KOPT-K1 (cell line): ENCODE results near the gene WWOX.

Experiments used
- H3K27ac ChIP-seq: fragments of 200-600 bp; sonication (generic); 2 replicates; pipeline ENCODE4 v1.5.1; 2016; ENCODE audit warnings: antibody characterized with exemption, mild to moderate bottlenecking, low read depth, low read length; ENCODE audit not compliant: poor library complexity, severe bottlenecking
- H3K36me3 ChIP-seq: fragments of 200-600 bp; sonication (generic); 2 replicates; pipeline ENCODE4 v1.5.1; 2017; ENCODE audit warnings: antibody characterized with exemption, mild to moderate bottlenecking, low read length, moderate library complexity; ENCODE audit not compliant: insufficient read depth
- H3K9me3 ChIP-seq: fragments of 200-600 bp; sonication (generic); 2 replicates; pipeline ENCODE4 v1.5.1; 2017; ENCODE audit warnings: antibody characterized with exemption, low read length, mild to moderate bottlenecking; ENCODE audit not compliant: insufficient read depth, poor library complexity, severe bottlenecking

Gene WWOX

DNA sequence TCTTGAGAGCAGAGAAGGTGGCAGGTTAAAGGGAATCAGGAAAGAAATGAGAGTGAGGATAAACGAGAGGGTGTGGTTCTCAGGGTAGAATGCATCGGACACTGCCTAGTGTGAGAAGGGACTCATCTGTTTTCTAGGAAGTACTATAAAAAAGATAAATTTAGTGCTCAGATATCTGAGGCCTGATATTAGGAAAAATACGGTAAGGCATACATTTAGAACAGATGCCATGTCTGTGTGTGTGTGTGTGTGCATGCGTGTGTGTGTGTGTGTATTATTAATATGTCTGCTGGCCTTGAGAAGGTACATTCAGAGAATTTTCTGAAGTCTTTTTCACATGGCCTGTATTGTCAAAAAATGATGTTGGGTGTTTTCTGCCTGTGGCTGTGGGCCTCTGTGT, 1086.3 kb downstream of the WWOX start:
- Histone ChIP-seq H3K27ac (no peak overlapping the region), H3K9me3 (no peaks in the 10 kb centered on the region), H3K36me3 (no peaks in the 10 kb centered on the region)

- Histone ChIP-seq H3K36me3 (no peaks in the 10 kb centered on the region), H3K27ac (no peak overlapping the region), H3K9me3 (no peaks in the 10 kb centered on the region)
These were observed 1086.7 kb downstream of the WWOX start for GRCh38 chr16:79186196-79186595.

GRCh38 chr16:79188115-79188738, 1088.8 kb downstream of the WWOX start:
- no peak overlapping the region for H3K27ac ChIP-seq
- no peaks in the 10 kb centered on the region for H3K9me3 ChIP-seq
- no peaks in the 10 kb centered on the region for H3K36me3 ChIP-seq

DNA sequence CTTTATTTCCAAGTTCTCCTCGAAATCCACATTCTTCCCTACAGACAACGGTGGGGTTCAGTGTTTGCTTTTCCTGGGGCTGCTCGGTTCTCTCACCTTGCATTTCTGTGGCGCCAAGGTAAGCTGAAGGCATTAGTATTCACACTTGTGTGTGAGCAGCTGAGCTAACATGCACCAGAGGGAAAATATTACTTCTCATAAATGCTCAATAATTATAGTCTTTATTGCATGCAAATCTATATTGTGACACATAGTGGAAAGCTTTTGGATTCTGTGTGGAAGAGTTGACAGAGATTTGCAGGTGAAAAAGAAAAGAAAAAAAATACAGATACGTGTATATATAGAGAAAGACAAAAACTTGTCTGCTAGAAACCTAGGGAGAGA, 1089.3 kb downstream of the WWOX start:
- Histone ChIP-seq H3K36me3 (no peaks in the 10 kb centered on the region), H3K9me3 (no peaks in the 10 kb centered on the region)

DNA sequence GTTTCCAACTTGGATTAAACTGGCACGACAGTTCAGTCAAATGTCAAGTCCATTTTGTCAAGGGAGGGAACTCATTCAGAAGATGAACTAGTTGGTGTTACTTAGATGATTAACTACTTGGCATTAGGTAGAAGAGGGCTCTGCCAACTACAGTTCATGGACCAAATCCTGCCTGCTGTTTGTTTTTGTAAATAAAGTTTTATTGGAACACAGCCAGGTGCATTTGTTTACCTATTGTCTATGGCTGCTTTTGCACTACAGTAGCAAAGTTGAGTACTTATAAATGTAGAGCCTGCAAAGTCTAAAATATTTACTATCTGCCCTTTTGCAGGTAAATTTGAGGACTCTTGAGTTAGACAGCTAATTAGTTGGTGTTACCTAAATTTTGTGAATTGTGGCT, 1091.1 kb downstream of the WWOX start:
- Histone ChIP-seq H3K36me3 (no peaks in the 10 kb centered on the region), H3K9me3 (no peaks in the 10 kb centered on the region), H3K27ac (no peak overlapping the region)

More for the DNA sequence above, 1089.3 kb downstream of the WWOX start:
- H3K27ac ChIP-seq = no peak overlapping the region

GRCh38 chr16:79191933-79192332, 1092.5 kb downstream of the WWOX start:
- Histone ChIP-seq H3K36me3 (no peaks in the 10 kb centered on the region), H3K9me3 (no peaks in the 10 kb centered on the region), H3K27ac (no peak overlapping the region)

DNA sequence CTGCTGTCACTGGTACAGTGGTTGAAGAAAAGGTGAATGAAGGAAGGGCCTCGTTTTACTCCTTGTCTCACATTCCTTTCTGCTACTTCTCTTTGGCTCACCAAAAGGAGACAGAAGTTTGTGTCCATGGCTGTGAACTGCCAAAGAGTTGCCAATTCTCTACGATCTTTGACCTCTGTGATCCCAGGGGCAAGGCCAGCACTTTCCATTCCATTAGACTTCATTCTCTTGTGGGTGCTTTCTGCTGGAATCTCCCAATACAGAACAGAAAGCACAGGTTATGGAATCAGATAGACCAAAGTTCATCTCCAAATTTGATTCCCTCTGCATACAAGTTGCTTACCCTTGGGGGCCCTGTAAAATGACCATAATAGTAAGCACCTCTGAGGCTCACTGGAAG, 1093.5 kb downstream of the WWOX start:
- Histone ChIP-seq H3K27ac (no peak overlapping the region), H3K9me3 (no peaks in the 10 kb centered on the region), H3K36me3 (no peaks in the 10 kb centered on the region)

DNA sequence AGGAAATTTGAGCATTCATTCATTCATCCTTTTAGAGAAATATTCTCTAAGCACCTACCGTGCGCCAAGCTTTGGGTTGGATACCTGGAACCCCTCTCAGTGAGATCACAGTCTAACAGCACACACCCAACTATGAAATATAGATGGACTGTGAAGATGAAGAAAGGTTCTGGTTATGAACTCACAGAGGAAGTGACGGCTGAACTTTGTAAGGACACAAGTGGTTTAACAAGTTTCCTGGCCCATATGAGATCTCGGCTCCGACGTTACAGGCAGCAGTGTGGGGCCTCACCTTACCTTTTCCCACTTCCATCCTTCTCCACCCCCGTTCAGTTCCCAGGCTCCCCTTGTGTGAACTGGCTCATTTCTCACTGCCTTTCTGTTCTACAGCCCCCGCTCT, 1094.8 kb downstream of the WWOX start:
- no peaks in the 10 kb centered on the region for H3K9me3 ChIP-seq
- H3K36me3 ChIP-seq = no peaks in the 10 kb centered on the region
- H3K27ac ChIP-seq = no peak overlapping the region

DNA sequence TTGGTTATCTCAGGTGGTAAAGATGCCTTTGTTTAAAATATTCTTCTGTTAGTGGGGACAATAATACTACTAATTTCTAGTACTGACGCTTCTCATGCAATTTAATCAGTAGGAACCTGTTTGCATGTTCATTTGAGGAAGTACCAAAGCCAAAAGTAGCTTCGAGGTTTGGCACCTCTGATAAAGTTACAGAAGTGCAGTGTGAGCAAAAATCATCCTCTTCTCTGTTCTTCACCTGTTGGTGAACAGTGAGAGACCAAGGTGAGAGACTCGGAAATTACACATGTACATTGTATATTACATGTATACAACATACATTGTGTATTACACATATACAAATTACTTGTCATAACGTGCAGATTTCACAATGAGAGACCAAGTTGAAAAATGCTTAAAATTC, 1096.5 kb downstream of the WWOX start:
- H3K9me3 ChIP-seq = no peaks in the 10 kb centered on the region
- H3K27ac ChIP-seq = no peak overlapping the region
- no peaks in the 10 kb centered on the region for H3K36me3 ChIP-seq

- H3K36me3 ChIP-seq = no peaks in the 10 kb centered on the region
- no peaks in the 10 kb centered on the region for H3K9me3 ChIP-seq
- H3K27ac ChIP-seq = no peak overlapping the region
These were observed 1102.0 kb downstream of the WWOX start for GRCh38 chr16:79201436-79201835.

DNA sequence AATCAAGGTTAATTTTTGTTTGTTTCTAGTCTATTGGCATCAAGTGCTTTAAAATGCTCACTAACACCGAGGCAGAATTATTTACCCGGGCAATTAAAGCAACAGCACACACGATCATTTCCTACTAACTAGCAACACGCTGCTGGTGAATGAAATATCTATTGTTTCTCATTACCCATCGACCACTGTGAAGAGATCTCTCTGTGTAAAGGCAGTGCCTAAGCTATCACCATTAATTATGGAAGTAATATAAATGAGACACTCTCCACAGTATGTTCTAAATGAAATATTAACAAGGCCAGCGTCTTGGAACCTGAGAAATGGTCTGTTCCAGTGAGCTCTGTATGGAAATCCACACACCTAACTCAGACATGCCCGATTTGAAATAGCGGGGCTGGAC, 1103.5 kb downstream of the WWOX start:
- no peaks in the 10 kb centered on the region for H3K36me3 ChIP-seq
- no peak overlapping the region for H3K27ac ChIP-seq
- no peaks in the 10 kb centered on the region for H3K9me3 ChIP-seq

DNA sequence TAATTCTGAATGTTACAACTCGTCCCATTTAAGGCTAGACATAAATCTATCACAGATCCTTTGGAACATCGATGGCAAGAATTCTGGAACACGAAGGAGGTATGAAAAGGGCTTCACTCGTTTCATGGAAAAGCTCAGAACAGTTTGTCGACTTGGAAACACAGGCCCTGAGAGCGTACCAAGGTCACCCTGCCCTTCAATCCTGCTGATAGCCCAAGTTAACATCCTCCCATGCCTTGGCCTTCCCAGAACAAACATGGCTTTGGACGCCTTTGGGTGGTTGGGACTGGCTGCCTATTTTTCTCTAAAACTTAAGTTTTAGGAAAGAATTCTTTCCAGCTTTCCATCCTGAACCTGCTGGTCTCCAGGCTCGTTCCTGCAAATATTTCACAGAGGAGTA, 1105.0 kb downstream of the WWOX start:
- Histone ChIP-seq H3K27ac (no peak overlapping the region), H3K9me3 (no peaks in the 10 kb centered on the region), H3K36me3 (no peaks in the 10 kb centered on the region)

GRCh38 chr16:79206889-79207288, 1107.4 kb downstream of the WWOX start:
- H3K27ac ChIP-seq = no peak overlapping the region
- no peaks in the 10 kb centered on the region for H3K36me3 ChIP-seq
- no peaks in the 10 kb centered on the region for H3K9me3 ChIP-seq

DNA sequence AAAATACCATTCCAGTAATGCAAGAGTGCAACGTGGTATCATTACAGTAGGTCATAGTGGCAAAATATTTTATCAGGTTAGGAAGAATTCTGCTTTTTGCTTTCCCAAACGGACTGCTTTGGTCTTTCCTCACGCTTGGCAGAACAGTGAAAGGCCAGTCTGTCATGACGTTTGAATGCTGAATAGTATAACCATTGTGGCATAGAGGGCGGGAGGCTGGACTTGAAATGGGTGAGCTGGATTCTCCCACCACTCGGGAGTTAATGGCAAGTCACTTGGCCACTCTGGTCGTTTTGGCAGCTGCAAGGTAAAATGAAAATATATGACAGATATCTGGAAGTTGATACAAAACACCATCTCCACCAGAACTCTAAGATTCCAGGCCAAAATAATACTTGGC, 1109.9 kb downstream of the WWOX start:
- no peaks in the 10 kb centered on the region for H3K9me3 ChIP-seq
- no peak overlapping the region for H3K27ac ChIP-seq
- H3K36me3 ChIP-seq = no peaks in the 10 kb centered on the region

GRCh38 chr16:79210607-79211006, 1111.2 kb downstream of the WWOX start:
- Histone ChIP-seq H3K27ac (no peak overlapping the region), H3K36me3 (no peaks in the 10 kb centered on the region), H3K9me3 (no peaks in the 10 kb centered on the region)

DNA sequence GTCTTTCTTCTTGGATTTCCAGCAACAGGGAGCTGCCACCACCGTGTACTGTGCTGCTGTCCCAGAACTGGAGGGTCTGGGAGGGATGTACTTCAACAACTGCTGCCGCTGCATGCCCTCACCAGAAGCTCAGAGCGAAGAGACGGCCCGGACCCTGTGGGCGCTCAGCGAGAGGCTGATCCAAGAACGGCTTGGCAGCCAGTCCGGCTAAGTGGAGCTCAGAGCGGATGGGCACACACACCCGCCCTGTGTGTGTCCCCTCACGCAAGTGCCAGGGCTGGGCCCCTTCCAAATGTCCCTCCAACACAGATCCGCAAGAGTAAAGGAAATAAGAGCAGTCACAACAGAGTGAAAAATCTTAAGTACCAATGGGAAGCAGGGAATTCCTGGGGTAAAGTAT, 1112.1 kb downstream of the WWOX start:
- no peaks in the 10 kb centered on the region for H3K36me3 ChIP-seq
- no peak overlapping the region for H3K27ac ChIP-seq
- no peaks in the 10 kb centered on the region for H3K9me3 ChIP-seq
